CD4-positive, CD25-positive, alpha-beta regulatory T cell (primary cell): ENCODE results near the gene ARFGEF3. TPM values are rescaled to one million over a fixed set of nuclear protein-coding genes. Genes with fewer than 3 reads are reported as not detected.

Source experiments
- ATAC-seq, 2 donors: fragments of 150-1000 bp; cut with Tn5 transposase; one replicate each; pipeline ENCODE4 v1.10.0; 2021; ENCODE audit warnings: low read depth in 2 of 2, moderate number of reproducible peaks in 2 of 2, moderate library complexity in 1 of 2
- DNase-seq, 3 donors: peaks; one replicate each; pipeline versions ENCODE4 v3.0.0 to v3.0.0-alpha.2; 2012 to 2022; ENCODE audit warnings: mixed read lengths in 1 of 3
- H3K27ac ChIP-seq: one replicate; pipeline ENCODE4 v1.7.0; 2013; ENCODE audit warnings: mild to moderate bottlenecking, low read length; ENCODE audit not compliant: insufficient read depth, poor library complexity, severe bottlenecking
- H3K27me3 ChIP-seq: one replicate; pipeline ENCODE4 v1.7.0; 2013; ENCODE audit warnings: low read length; ENCODE audit not compliant: control insufficient read depth, insufficient read depth
- H3K36me3 ChIP-seq: one replicate; pipeline ENCODE4 v1.7.0; 2013; ENCODE audit warnings: mild to moderate bottlenecking, low read length, moderate library complexity; ENCODE audit not compliant: control insufficient read depth, insufficient read depth
- H3K4me1 ChIP-seq: 2 replicates; pipeline ENCODE4 v1.7.0; 2013; ENCODE audit warnings: mild to moderate bottlenecking, low read length; ENCODE audit not compliant: insufficient read depth, control insufficient read depth, poor library complexity, severe bottlenecking
- H3K4me3 ChIP-seq: one replicate; pipeline ENCODE4 v1.7.0; 2013; ENCODE audit warnings: low read depth, mild to moderate bottlenecking, low read length, moderate library complexity
- H3K9me3 ChIP-seq, 2 experiments: 1 replicate in 1 of 2; 2 replicates in 1 of 2; pipeline ENCODE4 v1.7.0; 2013; ENCODE audit warnings: low read length in 2 of 2, mild to moderate bottlenecking in 1 of 2, moderate library complexity in 1 of 2; ENCODE audit not compliant: control insufficient read depth in 2 of 2
- H3K27ac Mint-ChIP-seq, 3 donors: one replicate each; pipeline ENCODE4 v1.8.0; 2020 to 2022; ENCODE audit warnings: mild to moderate bottlenecking in 3 of 3, mixed read lengths in 3 of 3, moderate library complexity in 2 of 3
- H3K27me3 Mint-ChIP-seq: one replicate; pipeline ENCODE4 v1.8.0; 2022; ENCODE audit warnings: mild to moderate bottlenecking, mixed read lengths
- H3K36me3 Mint-ChIP-seq: one replicate; pipeline ENCODE4 v1.8.0; 2020; ENCODE audit warnings: mixed read lengths
- H3K4me1 Mint-ChIP-seq, 4 donors: one replicate each; pipeline ENCODE4 v1.8.0; 2020 to 2022; ENCODE audit warnings: mixed read lengths in 4 of 4, mild to moderate bottlenecking in 1 of 4
- H3K4me3 Mint-ChIP-seq, 4 donors: one replicate each; pipeline ENCODE4 v1.8.0; 2020 to 2022; ENCODE audit warnings: mild to moderate bottlenecking in 4 of 4, mixed read lengths in 4 of 4, moderate library complexity in 3 of 4
- H3K9me3 Mint-ChIP-seq, 7 donors: one replicate each; pipeline ENCODE4 v1.8.0; 2020 to 2022; ENCODE audit warnings: mixed read lengths in 7 of 7, mild to moderate bottlenecking in 3 of 7, moderate library complexity in 2 of 7
- polyA plus RNA-seq, 4 donors: library from polyadenylated mRNA; unstranded; fragments of 300-500 nt; fragmentation: Illumina TruSeq; gene quantifications; one replicate each; pipeline ENCODE4 v1.2.3, GENCODE V29; 2021
- total RNA-seq: library from RNA; stranded (reverse); gene quantifications from one replicate; pipeline ENCODE4 v1.2.3, GENCODE V29; 2022

The ARFGEF3 gene
- total and polyA plus RNA-seq, 5 donors from 2014 or later: not detected

GRCh38 chr6:138219398-138219797 is 57.7 kb downstream of the ARFGEF3 start:
- ATAC-seq (no peak), DNase-seq (no peak)
- Histone ChIP-seq H3K4me3 (no peak overlapping the region), H3K9me3 (no peaks in the 10 kb centered on the region), H3K4me1 (no peaks in the 10 kb centered on the region), H3K27me3 (peaks cover 4% of the 10 kb centered on the region), H3K27ac (no peak overlapping the region), H3K36me3 (no peaks in the 10 kb centered on the region)
- no peaks in the 10 kb centered on the region for H3K4me1 Mint-ChIP-seq
- no peaks in the 10 kb centered on the region for H3K36me3 Mint-ChIP-seq
- H3K4me3 Mint-ChIP-seq: no peak overlapping the region
- H3K27ac Mint-ChIP-seq: no peak overlapping the region
- peaks cover 13% of the 10 kb centered on the region for H3K27me3 Mint-ChIP-seq
- peaks cover 0 to 5% (median 0%) of the 10 kb centered on the region in 7 donors for H3K9me3 Mint-ChIP-seq

- Mint-ChIP-seq H3K4me3 (no peak overlapping the region), H3K9me3 (peaks cover 0 to 5% (median 0%) of the 10 kb centered on the region in 7 donors), H3K4me1 (no peaks in the 10 kb centered on the region), H3K27me3 (peaks cover 13% of the 10 kb centered on the region), H3K36me3 (no peaks in the 10 kb centered on the region), H3K27ac (no peak overlapping the region)
- peaks cover 5% of the 10 kb centered on the region for H3K27me3 ChIP-seq
- H3K9me3 ChIP-seq: no peaks in the 10 kb centered on the region
- no peak overlapping the region for H3K27ac ChIP-seq
- no peaks in the 10 kb centered on the region for H3K4me1 ChIP-seq
- no peaks in the 10 kb centered on the region for H3K36me3 ChIP-seq
- H3K4me3 ChIP-seq: no peak overlapping the region
- ATAC-seq (no peak), DNase-seq (no peak)
Observed at GRCh38 chr6:138219901-138220300, 58.2 kb downstream of the ARFGEF3 start.

GRCh38 chr6:138222901-138223546 is 61.3 kb downstream of the ARFGEF3 start:
- Mint-ChIP-seq H3K27me3 (peaks cover 1% of the 10 kb centered on the region), H3K4me3 (no peak overlapping the region), H3K27ac (no peak overlapping the region), H3K4me1 (no peaks in the 10 kb centered on the region), H3K9me3 (peaks cover 0 to 5% (median 0%) of the 10 kb centered on the region in 7 donors), H3K36me3 (no peaks in the 10 kb centered on the region)
- no peaks in the 10 kb centered on the region for H3K36me3 ChIP-seq
- peaks cover 6% of the 10 kb centered on the region for H3K27me3 ChIP-seq
- no peaks in the 10 kb centered on the region for H3K4me1 ChIP-seq
- H3K9me3 ChIP-seq: no peaks in the 10 kb centered on the region
- ATAC-seq: no peak
- DNase-seq: no peak
- no peak overlapping the region for H3K4me3 ChIP-seq
- H3K27ac ChIP-seq: no peak overlapping the region

GRCh38 chr6:138225953-138226352 is 64.2 kb downstream of the ARFGEF3 start:
- Histone ChIP-seq H3K36me3 (no peaks in the 10 kb centered on the region), H3K27me3 (peaks cover 6% of the 10 kb centered on the region), H3K9me3 (no peaks in the 10 kb centered on the region), H3K4me1 (no peaks in the 10 kb centered on the region), H3K4me3 (no peak overlapping the region), H3K27ac (no peak overlapping the region)
- peaks cover 0 to 5% (median 0%) of the 10 kb centered on the region in 7 donors for H3K9me3 Mint-ChIP-seq
- H3K36me3 Mint-ChIP-seq: no peaks in the 10 kb centered on the region
- ATAC-seq: no peak
- H3K4me3 Mint-ChIP-seq: no peak overlapping the region
- H3K27ac Mint-ChIP-seq: no peak overlapping the region
- peaks cover 4% of the 10 kb centered on the region for H3K27me3 Mint-ChIP-seq
- H3K4me1 Mint-ChIP-seq: no peaks in the 10 kb centered on the region
- DNase-seq: no peak

- H3K4me3 Mint-ChIP-seq: no peak overlapping the region
- H3K4me1 ChIP-seq: no peaks in the 10 kb centered on the region
- DNase-seq (no peak), ATAC-seq (no peak)
- no peaks in the 10 kb centered on the region for H3K9me3 ChIP-seq
- no peaks in the 10 kb centered on the region for H3K36me3 ChIP-seq
- no peaks in the 10 kb centered on the region for H3K4me1 Mint-ChIP-seq
- peaks cover 4% of the 10 kb centered on the region for H3K27me3 ChIP-seq
- H3K27ac Mint-ChIP-seq: no peak overlapping the region
- peaks cover 0 to 5% (median 0%) of the 10 kb centered on the region in 7 donors for H3K9me3 Mint-ChIP-seq
- H3K4me3 ChIP-seq: no peak overlapping the region
- H3K27ac ChIP-seq: no peak overlapping the region
- H3K27me3 Mint-ChIP-seq: peaks cover 8% of the 10 kb centered on the region
- H3K36me3 Mint-ChIP-seq: no peaks in the 10 kb centered on the region
Observed at GRCh38 chr6:138226700-138227315, 65.1 kb downstream of the ARFGEF3 start.

- Histone ChIP-seq H3K27me3 (peaks cover 4% of the 10 kb centered on the region), H3K36me3 (no peaks in the 10 kb centered on the region), H3K9me3 (no peaks in the 10 kb centered on the region), H3K4me1 (no peaks in the 10 kb centered on the region), H3K27ac (no peak overlapping the region), H3K4me3 (no peak overlapping the region)
- no peak for ATAC-seq
- H3K27ac Mint-ChIP-seq: no peak overlapping the region
- no peak overlapping the region for H3K4me3 Mint-ChIP-seq
- peaks cover 0 to 5% (median 0%) of the 10 kb centered on the region in 7 donors for H3K9me3 Mint-ChIP-seq
- no peak for DNase-seq
- no peaks in the 10 kb centered on the region for H3K36me3 Mint-ChIP-seq
- no peaks in the 10 kb centered on the region for H3K4me1 Mint-ChIP-seq
- peaks cover 8% of the 10 kb centered on the region for H3K27me3 Mint-ChIP-seq
Observed at GRCh38 chr6:138227316-138227781, 65.6 kb downstream of the ARFGEF3 start.

GRCh38 chr6:138229072-138229471 is 67.3 kb downstream of the ARFGEF3 start:
- H3K4me3 Mint-ChIP-seq: no peak overlapping the region
- H3K36me3 ChIP-seq: no peaks in the 10 kb centered on the region
- peaks cover 0 to 5% (median 0%) of the 10 kb centered on the region in 7 donors for H3K9me3 Mint-ChIP-seq
- no peak overlapping the region for H3K4me3 ChIP-seq
- no peaks in the 10 kb centered on the region for H3K4me1 ChIP-seq
- H3K27ac Mint-ChIP-seq: no peak overlapping the region
- H3K27ac ChIP-seq: no peak overlapping the region
- no peak for ATAC-seq
- no peaks in the 10 kb centered on the region for H3K9me3 ChIP-seq
- no peak for DNase-seq
- peaks cover 15% of the 10 kb centered on the region for H3K27me3 Mint-ChIP-seq
- no peaks in the 10 kb centered on the region for H3K4me1 Mint-ChIP-seq
- H3K36me3 Mint-ChIP-seq: no peaks in the 10 kb centered on the region
- H3K27me3 ChIP-seq: peaks cover 4% of the 10 kb centered on the region
